Nephron (organoid): ENCODE measurements around the gene INTS1.

Experiments used
- H3K27ac Mint-ChIP-seq, 3 experiments: 2 replicates each; pipeline ENCODE4 v1.8.0; 2020; ENCODE audit warnings: mixed read lengths in 3 of 3, mild to moderate bottlenecking in 2 of 3, moderate library complexity in 1 of 3
- H3K27me3 Mint-ChIP-seq: 2 replicates; pipeline ENCODE4 v1.8.0; 2021; ENCODE audit warnings: low read depth, mild to moderate bottlenecking, moderate library complexity, mixed read lengths
- H3K36me3 Mint-ChIP-seq: 2 replicates; pipeline ENCODE4 v1.8.0; 2020; ENCODE audit warnings: low read depth, mixed read lengths
- H3K4me1 Mint-ChIP-seq: 2 replicates; pipeline ENCODE4 v1.8.0; 2020; ENCODE audit warnings: mixed read lengths
- H3K4me3 Mint-ChIP-seq, 3 experiments: 2 replicates each; pipeline ENCODE4 v1.8.0; 2020; ENCODE audit warnings: mild to moderate bottlenecking in 3 of 3, mixed read lengths in 3 of 3, moderate library complexity in 2 of 3
- H3K9me3 Mint-ChIP-seq: 2 replicates; pipeline ENCODE4 v1.8.0; 2020; ENCODE audit warnings: mixed read lengths
- CTCF ChIP-seq, 3 experiments: fragments of 200-600 bp; sonication (generic); IDR thresholded peaks; one replicate each; pipeline ENCODE4 v1.5.0; 2021; ENCODE audit warnings: antibody characterized with exemption in 3 of 3; ENCODE audit not compliant: unreplicated experiment in 3 of 3

The INTS1 gene

GRCh38 chr7:1529383-1530116, 25.4 kb upstream of the INTS1 start:
- Mint-ChIP-seq H3K36me3 (no peaks in the 10 kb centered on the region), H3K27me3 (peaks cover 51% of the 10 kb centered on the region), H3K4me3 (peak overlapping the region; percentile 73 to 80 (median 79)), H3K4me1 (peaks cover 21% of the 10 kb centered on the region), H3K9me3 (no peaks in the 10 kb centered on the region), H3K27ac (no peak overlapping the region)
- TF ChIP-seq CTCF (IDR thresholded peaks at IDR 0.05; ENCODE audit: unreplicated experiment in 3 of 3): no peak

GRCh38 chr7:1526271-1526754, 22.1 kb upstream of the INTS1 start:
- Mint-ChIP-seq H3K4me1 (peaks cover 6% of the 10 kb centered on the region), H3K36me3 (no peaks in the 10 kb centered on the region)
- TF ChIP-seq CTCF (IDR thresholded peaks at IDR 0.05; ENCODE audit: unreplicated experiment in 3 of 3): no peak

GRCh38 chr7:1525409-1525808, 21.2 kb upstream of the INTS1 start:
- no peaks in the 10 kb centered on the region for H3K36me3 Mint-ChIP-seq
- no peaks in the 10 kb centered on the region for H3K9me3 Mint-ChIP-seq
- H3K27ac Mint-ChIP-seq: no peak overlapping the region
- H3K4me3 Mint-ChIP-seq: no peak overlapping the region
- peaks cover 47% of the 10 kb centered on the region for H3K27me3 Mint-ChIP-seq
- TF ChIP-seq CTCF (IDR thresholded peaks at IDR 0.05; ENCODE audit: unreplicated experiment in 3 of 3): no peak
- H3K4me1 Mint-ChIP-seq: peaks cover 6% of the 10 kb centered on the region

More at GRCh38 chr7:1526271-1526754, 22.1 kb upstream of the INTS1 start:
- peak overlapping the region in 1 of 3 experiments; percentile 42 for H3K4me3 Mint-ChIP-seq
- no peak overlapping the region for H3K27ac Mint-ChIP-seq
- peaks cover 46% of the 10 kb centered on the region for H3K27me3 Mint-ChIP-seq
- no peaks in the 10 kb centered on the region for H3K9me3 Mint-ChIP-seq

- Mint-ChIP-seq H3K4me1 (peaks cover 6% of the 10 kb centered on the region), H3K4me3 (no peak overlapping the region), H3K36me3 (no peaks in the 10 kb centered on the region), H3K9me3 (peaks cover 5% of the 10 kb centered on the region), H3K27ac (no peak overlapping the region), H3K27me3 (peaks cover 47% of the 10 kb centered on the region)
- TF ChIP-seq CTCF (IDR thresholded peaks at IDR 0.05; ENCODE audit: unreplicated experiment in 3 of 3): no peak
Observed at GRCh38 chr7:1523844-1524243, 19.7 kb upstream of the INTS1 start.

- Mint-ChIP-seq H3K36me3 (no peaks in the 10 kb centered on the region), H3K4me1 (peaks cover 6% of the 10 kb centered on the region), H3K27ac (no peak overlapping the region), H3K27me3 (peaks cover 47% of the 10 kb centered on the region), H3K9me3 (peaks cover 5% of the 10 kb centered on the region), H3K4me3 (no peak overlapping the region)
- TF ChIP-seq CTCF (IDR thresholded peaks at IDR 0.05; ENCODE audit: unreplicated experiment in 3 of 3): no peak
Observed at GRCh38 chr7:1523208-1523607, 19.0 kb upstream of the INTS1 start.

- peaks cover 35% of the 10 kb centered on the region for H3K27me3 Mint-ChIP-seq
- no peak for TF ChIP-seq CTCF (IDR thresholded peaks at IDR 0.05; ENCODE audit: unreplicated experiment in 3 of 3)
- H3K9me3 Mint-ChIP-seq: peaks cover 5% of the 10 kb centered on the region
- H3K4me3 Mint-ChIP-seq: no peak overlapping the region
- H3K36me3 Mint-ChIP-seq: no peaks in the 10 kb centered on the region
- H3K27ac Mint-ChIP-seq: no peak overlapping the region
- H3K4me1 Mint-ChIP-seq: peaks cover under 1% of the 10 kb centered on the region
Observed at GRCh38 chr7:1521456-1521855, 17.3 kb upstream of the INTS1 start.
